HEK293T (cell line): ENCODE measurements around the gene PLA2G2A.

ENCODE experiments used
- ARNT ChIP-seq: fragments of 450-650 bp; IDR thresholded peaks from 2 replicates; pipeline ENCODE4 v1.6.1; 2017; ENCODE audit warnings: mild to moderate bottlenecking
- BHLHE40 ChIP-seq: fragments of 450-650 bp; IDR thresholded peaks from 2 replicates; pipeline ENCODE4 v1.6.1; 2016; ENCODE audit warnings: mild to moderate bottlenecking, moderate library complexity, borderline replicate concordance
- ELF4 ChIP-seq: fragments of 450-650 bp; IDR thresholded peaks from 2 replicates; pipeline ENCODE4 v1.6.1; 2017; ENCODE audit warnings: antibody characterized with exemption
- FOXA1 ChIP-seq: fragments of 450-650 bp; IDR thresholded peaks from 2 replicates; pipeline ENCODE4 v1.6.1; 2016; ENCODE audit warnings: mild to moderate bottlenecking
- FOXK2 ChIP-seq: fragments of 450-650 bp; IDR thresholded peaks from 2 replicates; pipeline ENCODE4 v1.6.1; 2016; ENCODE audit warnings: mild to moderate bottlenecking
- FOXM1 ChIP-seq: fragments of 450-650 bp; IDR thresholded peaks from 2 replicates; pipeline ENCODE4 v1.6.1; 2017; ENCODE audit warnings: mild to moderate bottlenecking, borderline replicate concordance
- L3MBTL2 ChIP-seq: fragments of 450-650 bp; conservative IDR thresholded peaks from 2 replicates; pipeline ENCODE4 v1.6.1; 2016; ENCODE audit warnings: mild to moderate bottlenecking
- SP1 ChIP-seq: fragments of 450-650 bp; IDR thresholded peaks from 2 replicates; pipeline ENCODE4 v1.6.1; 2017
- SUZ12 ChIP-seq: fragments of 450-650 bp; IDR thresholded peaks from 2 replicates; pipeline ENCODE4 v1.6.1; 2016; ENCODE audit warnings: mild to moderate bottlenecking
- TARDBP ChIP-seq: fragments of 450-650 bp; IDR thresholded peaks from 2 replicates; pipeline ENCODE4 v1.6.1; 2016
- ZNF384 ChIP-seq: fragments of 450-650 bp; IDR thresholded peaks from 2 replicates; pipeline ENCODE4 v1.6.1; 2016

GRCh38 chr1:19942657-19943056 lies 36.8 kb downstream of the PLA2G2A start:
- TF ChIP-seq SP1 (no peak), BHLHE40 (no peak), SUZ12 (no peak), FOXM1 (no peak), ELF4 (no peak), ZNF384 (no peak), FOXK2 (no peak), FOXA1 (no peak), ARNT (no peak), L3MBTL2 (no peak), TARDBP (no peak)
